22Rv1 (cell line): ENCODE measurements around the gene FAM76B.
A peak's percentile ranks its signal among the peaks of the same experiment; 100 is the strongest.

Experiments used
- H3K27ac ChIP-seq: fragments of 450-650 bp; 2 replicates; pipeline ENCODE4 v1.5.1; 2017
- CTCF ChIP-seq: fragments of 450-650 bp; IDR thresholded peaks from 2 replicates; pipeline ENCODE4 v1.5.1; 2017; ENCODE audit warnings: mild to moderate bottlenecking
- ZFX ChIP-seq: fragments of 450-650 bp; IDR thresholded peaks from 2 replicates; pipeline ENCODE4 v1.6.1; 2017; ENCODE audit warnings: antibody characterized with exemption, borderline replicate concordance

The FAM76B gene

GRCh38 chr11:95789506-95790122, at the start of gene FAM76B:
FAM76B (minus strand) TSS chr11:95789782; CDS start chr11:95789478, 304 bp downstream.
- H3K27ac ChIP-seq, result peak within 1 kb of the TSS; percentile 96
- TF ChIP-seq ZFX (no peak), CTCF (no peak)

GRCh38 chr11:95835768-95836488, 46.3 kb upstream of the FAM76B start:
- no peak overlapping the region for H3K27ac ChIP-seq
- TF ChIP-seq ZFX (no peak), CTCF (peak; percentile 92)

- no peak for TF ChIP-seq ZFX
- no peak overlapping the region for H3K27ac ChIP-seq
Measured at GRCh38 chr11:95835351-95835750, 45.8 kb upstream of the FAM76B start.

- no peak for TF ChIP-seq ZFX
- no peak for TF ChIP-seq CTCF
Measured at GRCh38 chr11:95833378-95833777, 43.8 kb upstream of the FAM76B start.

GRCh38 chr11:95832763-95833162, 43.2 kb upstream of the FAM76B start:
- TF ChIP-seq ZFX (no peak), CTCF (no peak)
- no peak overlapping the region for H3K27ac ChIP-seq

More at GRCh38 chr11:95833378-95833777, 43.8 kb upstream of the FAM76B start:
- H3K27ac ChIP-seq, result no peak overlapping the region

GRCh38 chr11:95831198-95831883, 41.8 kb upstream of the FAM76B start:
- TF ChIP-seq CTCF, result no peak
- TF ChIP-seq ZFX, result no peak
- H3K27ac ChIP-seq, result no peak overlapping the region

GRCh38 chr11:95829580-95830259, 40.1 kb upstream of the FAM76B start:
- TF ChIP-seq CTCF (no peak), ZFX (no peak)

More at GRCh38 chr11:95829580-95830259, 40.1 kb upstream of the FAM76B start:
- no peak overlapping the region for H3K27ac ChIP-seq
